ENCODE measurements around the gene FOXL1. TPM values are rescaled to one million over a fixed set of nuclear protein-coding genes. Genes with fewer than 3 reads are reported as not detected.

FOXL1 gene
- total RNA-seq, 1 donor from 2014 or later, result 0.60 TPM

DNA sequence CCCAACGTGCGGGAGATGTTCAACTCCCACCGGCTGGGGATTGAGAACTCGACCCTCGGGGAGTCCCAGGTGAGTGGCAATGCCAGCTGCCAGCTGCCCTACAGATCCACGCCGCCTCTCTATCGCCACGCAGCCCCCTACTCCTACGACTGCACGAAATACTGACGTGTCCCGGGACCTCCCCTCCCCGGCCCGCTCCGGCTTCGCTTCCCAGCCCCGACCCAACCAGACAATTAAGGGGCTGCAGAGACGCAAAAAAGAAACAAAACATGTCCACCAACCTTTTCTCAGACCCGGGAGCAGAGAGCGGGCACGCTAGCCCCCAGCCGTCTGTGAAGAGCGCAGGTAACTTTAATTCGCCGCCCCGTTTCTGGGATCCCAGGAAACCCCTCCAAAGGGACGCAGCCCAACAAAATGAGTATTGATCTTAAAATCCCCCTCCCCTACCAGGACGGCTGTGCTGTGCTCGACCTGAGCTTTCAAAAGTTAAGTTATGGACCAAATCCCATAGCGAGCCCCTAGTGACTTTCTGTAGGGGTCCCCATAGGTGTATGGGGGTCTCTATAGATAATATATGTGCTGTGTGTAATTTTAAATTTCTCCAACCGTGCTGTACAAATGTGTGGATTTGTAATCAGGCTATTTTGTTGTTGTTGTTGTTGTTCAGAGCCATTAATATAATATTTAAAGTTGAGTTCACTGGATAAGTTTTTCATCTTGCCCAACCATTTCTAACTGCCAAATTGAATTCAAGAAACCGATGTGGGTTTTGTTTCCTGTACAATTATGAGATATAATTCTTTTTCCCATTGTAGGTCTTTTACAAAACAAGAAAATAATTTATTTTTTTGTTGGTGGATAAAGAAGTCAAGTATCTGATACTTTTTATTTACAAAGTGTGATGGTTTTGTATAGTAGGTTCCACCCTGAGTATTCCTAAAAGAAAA, 9.4 kb upstream of the FOXL1 start:
- DNase-seq (ENCODE audit: low read depth in 2 of 2), result peak in 1 of 2 donors; percentile 31

DNA sequence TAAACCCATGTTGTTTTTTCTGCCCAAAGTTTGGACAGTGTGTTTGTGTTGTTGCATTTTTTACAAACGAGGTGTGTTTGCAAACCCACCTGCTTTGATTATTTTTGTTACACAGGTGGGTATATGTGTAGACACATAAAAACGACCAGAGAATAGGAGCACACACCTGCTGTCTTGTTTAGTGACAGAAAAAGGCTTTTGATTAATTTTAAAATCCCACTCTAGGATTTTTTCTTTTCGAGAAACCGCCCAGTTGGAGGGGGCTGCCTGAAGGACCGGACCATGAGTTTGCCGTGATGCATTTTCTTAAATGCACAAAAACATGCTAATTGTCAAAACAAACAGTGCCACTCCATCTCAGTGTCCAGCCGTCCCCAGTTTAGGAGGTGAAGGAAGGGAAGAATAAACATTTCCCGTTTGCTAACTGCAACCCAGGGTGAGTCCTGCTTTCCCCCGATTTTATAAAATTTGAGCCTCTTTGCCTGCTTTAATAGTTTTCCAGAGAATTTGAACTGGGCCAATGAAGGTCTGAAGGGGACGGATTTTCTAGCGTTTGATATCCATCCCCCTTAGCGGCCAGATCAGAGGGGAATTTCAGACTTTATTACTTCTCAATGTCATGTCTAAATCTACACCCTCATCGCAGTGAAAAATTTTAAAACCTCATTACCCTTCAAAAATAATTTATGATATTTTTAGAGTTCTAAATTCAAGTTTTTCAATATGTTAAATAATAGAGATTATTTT, 8.5 kb upstream of the FOXL1 start:
- DNase-seq (ENCODE audit: low read depth in 2 of 2), result peak in 1 of 2 donors; percentile 28

- DNase-seq (ENCODE audit: low read depth in 2 of 2), result peak in 1 of 2 donors; percentile 48
Measured at GRCh38 chr16:86570558-86571529, 7.5 kb upstream of the FOXL1 start.

DNA sequence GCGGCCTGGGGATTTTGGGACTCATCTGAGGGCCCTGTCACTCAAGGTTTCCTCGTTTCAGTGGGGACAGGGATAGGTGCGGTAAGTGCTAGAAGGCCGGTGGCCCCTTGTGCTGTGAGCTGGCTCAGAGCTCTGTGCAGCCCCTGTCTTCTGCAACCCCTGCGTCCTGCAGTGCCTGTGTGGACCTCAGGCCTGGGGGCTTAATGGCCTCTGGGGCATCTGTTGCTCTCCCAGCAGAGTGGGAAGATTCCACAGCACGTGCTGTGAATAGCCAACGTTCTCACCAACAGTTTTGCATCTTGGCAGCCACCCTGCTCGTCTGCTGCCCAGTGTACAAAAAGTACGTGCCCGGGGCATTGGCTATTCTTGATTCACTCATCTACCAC, 6.8 kb upstream of the FOXL1 start:
- peak in 1 of 2 donors; percentile 55 for DNase-seq (ENCODE audit: low read depth in 2 of 2)

- DNase-seq (ENCODE audit: low read depth in 2 of 2), result peak in 1 of 2 donors; percentile 52
Measured at GRCh38 chr16:86572041-86572521, 6.3 kb upstream of the FOXL1 start.

- DNase-seq (ENCODE audit: low read depth in 2 of 2), result peak in 1 of 2 donors; percentile 19
Measured at GRCh38 chr16:86572606-86573005, 5.7 kb upstream of the FOXL1 start.

- DNase-seq (ENCODE audit: low read depth in 2 of 2), result peak in 1 of 2 donors; percentile 23
Measured at GRCh38 chr16:86573215-86573614, 5.1 kb upstream of the FOXL1 start.

DNA sequence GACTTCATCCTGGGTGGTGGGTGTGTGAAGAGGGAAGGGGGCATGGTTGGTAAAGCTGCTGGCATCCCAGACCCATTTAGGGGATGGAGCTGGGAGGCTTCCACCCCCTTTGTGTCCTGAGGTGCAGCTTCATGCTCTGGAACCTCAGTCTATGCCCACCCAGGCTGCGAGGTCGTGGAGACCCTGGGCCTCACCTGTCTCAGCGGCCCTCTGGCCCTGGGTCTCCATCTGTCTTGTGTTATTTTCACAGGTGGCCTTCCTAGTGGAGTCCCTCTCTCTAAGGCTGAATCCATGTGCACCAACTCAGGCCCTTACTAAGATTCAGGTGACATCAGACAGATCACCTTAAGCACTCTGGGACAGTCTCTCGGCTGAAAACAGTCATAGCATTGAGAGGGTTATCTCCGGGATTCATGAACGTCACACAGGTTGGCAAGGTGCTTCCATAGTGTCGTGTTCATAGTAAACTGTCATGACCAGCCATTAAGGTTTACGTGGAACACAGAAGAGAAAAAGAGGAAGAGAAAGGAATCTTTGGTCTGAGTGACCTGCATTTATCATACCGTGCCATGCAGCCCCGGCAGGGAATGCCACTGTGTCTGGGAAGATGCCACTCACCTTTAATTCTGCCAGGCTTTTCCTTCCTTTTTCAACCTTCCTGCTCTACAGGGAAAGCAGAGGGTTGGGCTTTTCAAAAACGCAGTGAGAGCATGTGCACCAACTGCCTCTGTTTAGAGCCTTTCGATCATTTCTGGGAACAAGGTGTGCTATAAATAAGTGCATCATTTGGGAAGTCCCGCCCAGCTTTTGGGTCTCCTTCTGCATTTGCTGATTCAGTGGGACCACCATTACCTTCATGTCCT, 4.5 kb upstream of the FOXL1 start:
- peak in 1 of 2 donors; percentile 21 for DNase-seq (ENCODE audit: low read depth in 2 of 2)

DNA sequence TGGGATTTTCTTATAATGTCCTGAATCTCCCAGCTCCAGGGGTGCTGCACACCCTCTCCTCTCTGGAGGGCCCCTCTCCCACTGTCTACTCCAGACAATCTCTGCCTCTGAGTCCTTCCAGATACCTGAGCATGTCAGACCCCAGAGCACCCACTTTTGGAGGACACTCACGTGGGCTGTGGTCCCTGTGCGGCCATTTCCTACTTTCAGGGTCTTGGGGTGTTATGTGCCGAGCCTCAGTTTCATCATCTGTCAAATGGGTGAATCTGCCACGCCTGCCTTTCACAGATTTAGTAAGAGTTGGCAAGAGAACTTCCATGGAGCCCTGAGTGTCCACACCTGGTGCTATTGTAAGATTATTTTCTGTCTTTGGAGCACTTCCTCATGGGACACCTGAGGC, 3.7 kb upstream of the FOXL1 start:
- DNase-seq (ENCODE audit: low read depth in 2 of 2), result no peak

DNA sequence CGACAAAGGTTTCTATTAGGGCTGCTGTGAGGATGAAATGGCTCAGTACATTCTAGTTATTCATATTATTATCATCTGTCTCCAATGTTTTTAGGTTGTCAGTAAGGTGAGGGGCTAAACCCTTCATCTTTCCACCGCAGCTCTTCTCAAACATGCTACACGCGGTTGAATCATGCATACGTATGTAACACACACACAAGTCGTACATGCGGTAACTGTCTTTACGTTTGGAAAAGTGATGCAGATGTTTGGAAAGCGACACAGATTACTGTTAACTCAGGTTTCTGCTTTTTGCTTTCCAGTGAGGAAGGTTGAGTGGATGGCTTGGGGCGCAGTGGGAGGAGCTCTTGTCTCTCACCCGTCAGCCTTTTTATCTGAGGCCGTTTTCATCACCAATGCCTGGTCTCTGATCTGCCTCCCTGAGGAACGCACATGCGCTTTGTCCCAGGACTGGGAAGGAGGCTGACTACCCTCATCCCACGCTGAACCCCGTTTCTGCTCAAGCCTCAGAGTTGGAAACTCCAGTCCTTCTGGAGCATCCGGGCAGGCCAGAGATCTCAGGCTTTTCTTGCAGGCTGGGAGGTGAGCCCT, 3.2 kb upstream of the FOXL1 start:
- peak in 1 of 2 donors; percentile 49 for DNase-seq (ENCODE audit: low read depth in 2 of 2)

DNA sequence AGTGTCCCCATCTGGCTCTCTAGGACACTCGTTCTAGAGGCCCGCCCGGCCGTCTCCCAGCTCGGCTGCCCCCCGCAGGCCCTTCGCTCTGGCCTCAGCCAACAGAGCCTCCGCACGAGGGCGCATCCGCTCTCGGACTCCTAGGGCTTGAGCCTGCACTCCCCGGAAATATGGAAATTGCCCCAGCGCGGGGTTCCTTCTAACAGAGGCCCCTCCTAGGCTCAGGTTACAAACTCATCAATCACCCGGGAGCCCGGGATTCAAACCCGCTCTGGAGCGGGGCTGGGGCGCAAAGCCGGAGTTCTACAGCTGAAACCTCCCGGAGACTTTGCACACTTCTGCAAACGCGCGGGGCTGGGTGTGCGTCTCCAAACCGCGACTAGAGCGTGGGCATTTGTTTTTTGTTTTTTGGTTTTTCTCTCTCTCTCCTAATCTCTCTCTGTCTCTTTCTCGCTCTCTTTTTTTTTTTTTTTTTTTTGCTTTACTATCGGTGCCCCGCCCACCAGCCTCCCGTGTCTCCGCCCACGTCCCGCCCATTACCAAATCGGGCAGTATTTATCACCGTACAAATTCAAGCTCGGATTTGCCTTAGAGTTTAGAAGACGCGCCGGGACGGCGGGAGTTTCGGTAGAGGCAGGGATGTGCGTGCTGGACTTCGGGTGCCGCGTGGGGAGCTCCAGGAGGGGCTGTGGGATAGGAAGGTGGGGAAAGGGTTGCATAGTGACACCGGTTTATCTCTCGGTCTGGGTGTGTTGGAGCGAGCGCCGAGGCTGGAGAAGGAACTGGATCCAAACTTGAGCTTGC, 2.4 kb upstream of the FOXL1 start:
- DNase-seq (ENCODE audit: low read depth in 2 of 2), result peak; percentile 90 to 91

DNA sequence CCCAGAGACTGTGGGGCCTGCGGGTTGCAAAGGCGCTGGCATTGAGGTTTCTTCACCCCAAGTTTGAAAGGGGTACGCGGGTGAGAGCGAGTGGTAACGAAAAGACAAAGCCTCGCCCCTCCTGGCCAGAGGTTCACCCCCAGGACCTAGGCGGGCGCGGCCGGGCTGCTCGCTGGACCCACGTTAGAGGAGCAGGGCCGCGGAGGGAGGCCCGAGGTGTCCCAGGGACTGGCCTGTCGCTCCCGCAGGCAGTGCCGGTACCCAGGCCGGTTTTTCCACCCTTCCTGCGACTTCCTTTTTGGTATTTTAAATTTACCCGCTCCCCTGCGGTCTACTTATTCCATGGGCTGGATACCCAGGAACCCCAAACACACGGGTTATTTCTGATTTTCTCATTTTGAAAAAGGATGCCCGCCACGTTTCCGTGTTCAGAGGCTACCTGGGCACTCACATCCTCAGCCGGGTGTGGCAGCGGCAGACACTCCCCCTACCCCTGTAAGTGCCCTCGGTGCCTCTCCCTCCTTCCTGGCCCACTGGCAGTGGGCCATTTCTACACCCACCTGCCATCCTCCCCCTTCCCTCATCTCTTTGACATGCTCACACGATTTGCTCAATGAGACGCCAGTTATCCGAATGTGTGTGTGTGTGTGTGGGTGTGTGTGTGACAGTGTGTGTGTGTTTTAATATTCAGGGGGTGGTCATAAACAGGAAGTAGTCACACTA, 1.6 kb upstream of the FOXL1 start:
- DNase-seq (ENCODE audit: low read depth in 2 of 2), result peak in 1 of 2 donors; percentile 33

- DNase-seq (ENCODE audit: low read depth in 2 of 2), result peak in 1 of 2 donors; percentile 18
Measured at GRCh38 chr16:86577314-86577971, 906 bp upstream of the FOXL1 start.

DNA sequence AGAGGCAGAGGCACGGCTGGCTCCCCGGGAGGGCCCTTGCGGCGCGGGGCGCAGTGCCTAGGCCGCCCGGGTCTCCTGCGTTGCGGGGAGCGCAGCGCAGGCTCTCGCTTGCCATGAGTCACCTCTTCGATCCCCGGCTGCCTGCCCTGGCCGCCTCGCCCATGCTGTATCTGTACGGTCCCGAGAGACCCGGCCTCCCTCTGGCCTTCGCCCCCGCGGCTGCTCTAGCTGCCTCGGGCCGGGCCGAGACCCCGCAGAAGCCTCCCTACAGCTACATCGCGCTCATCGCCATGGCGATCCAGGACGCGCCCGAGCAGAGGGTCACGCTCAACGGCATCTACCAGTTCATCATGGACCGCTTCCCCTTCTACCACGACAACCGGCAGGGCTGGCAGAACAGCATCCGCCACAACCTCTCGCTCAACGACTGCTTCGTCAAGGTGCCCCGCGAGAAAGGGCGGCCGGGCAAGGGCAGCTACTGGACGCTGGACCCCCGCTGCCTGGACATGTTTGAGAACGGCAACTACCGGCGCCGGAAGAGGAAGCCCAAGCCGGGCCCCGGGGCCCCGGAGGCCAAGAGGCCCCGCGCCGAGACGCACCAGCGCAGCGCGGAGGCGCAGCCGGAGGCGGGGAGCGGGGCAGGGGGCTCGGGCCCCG, 390 bp downstream of the FOXL1 start:
- no peak for DNase-seq (ENCODE audit: low read depth in 2 of 2)

DNA sequence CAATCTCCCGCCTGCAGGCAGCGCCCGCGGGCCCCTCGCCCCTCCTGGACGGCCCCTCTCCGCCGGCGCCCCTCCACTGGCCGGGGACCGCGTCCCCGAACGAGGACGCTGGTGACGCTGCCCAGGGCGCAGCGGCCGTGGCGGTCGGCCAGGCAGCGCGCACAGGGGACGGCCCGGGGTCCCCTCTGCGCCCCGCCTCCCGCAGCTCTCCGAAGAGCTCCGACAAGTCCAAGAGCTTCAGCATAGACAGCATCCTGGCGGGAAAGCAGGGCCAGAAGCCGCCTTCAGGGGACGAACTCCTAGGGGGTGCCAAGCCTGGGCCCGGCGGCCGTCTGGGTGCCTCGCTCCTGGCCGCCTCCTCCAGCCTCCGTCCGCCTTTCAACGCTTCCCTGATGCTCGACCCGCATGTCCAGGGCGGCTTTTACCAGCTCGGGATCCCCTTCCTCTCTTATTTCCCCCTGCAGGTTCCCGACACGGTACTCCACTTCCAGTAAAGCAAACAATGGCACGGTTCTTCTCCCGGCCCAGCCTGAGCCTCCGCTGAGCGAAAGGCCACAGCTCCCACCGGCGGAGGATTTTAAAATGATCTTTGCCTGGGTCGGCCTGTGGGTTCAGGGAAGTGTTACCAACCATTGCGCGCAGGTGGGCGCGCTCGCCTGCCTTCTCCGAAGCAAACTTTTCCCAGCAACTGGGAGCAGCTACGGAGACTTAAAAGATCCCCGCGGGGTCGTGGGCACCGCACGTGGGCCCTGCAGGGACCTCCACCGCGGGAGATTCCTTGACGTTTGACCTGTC, 1.1 kb downstream of the FOXL1 start:
- DNase-seq (ENCODE audit: low read depth in 2 of 2), result no peak

DNA sequence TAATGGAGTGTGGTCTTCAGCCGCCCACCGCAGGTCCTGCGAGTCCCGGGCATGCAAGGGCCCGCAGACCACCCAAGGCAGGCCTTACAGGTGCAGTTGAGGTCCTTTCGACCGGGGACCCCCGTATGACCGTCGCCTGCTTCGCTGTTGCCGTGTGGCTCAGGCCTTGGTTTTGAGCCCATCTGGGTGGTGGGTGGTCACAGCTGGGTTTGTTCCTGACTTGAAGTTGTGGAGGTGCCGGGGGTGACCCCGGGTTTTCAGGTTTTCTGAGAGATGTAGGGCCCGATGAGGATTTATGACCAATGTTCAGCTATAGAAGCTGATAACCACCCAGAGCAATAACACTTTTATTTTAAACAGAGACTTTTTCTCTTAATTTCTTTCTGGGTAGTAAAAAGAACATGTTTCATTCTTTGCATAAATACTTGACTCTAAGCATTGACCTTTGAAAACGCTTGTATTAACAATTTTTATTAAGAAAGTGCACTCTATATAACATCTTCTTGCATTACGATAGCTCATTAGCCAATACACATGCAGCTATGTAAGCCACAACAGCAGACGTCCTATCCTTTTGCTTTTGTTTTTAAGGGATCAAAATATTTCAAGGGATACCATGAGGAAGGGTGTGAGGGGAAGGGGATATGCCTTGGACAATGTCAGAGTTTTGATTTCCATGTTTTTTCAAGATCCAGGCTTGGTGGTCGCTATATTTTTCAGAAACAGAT, 1.9 kb downstream of the FOXL1 start:
- no peak for DNase-seq (ENCODE audit: low read depth in 2 of 2)

Data from lung microvascular endothelial cell (primary cell).